K562 (cell line): ENCODE measurements around the gene SPEM1. TPM values are rescaled to one million over a fixed set of nuclear protein-coding genes. Genes with fewer than 3 reads are reported as not detected.

Experiments used
- CBX3 ChIP-seq, 2 experiments: IDR thresholded peaks; 1 replicate in 1 of 2; 2 replicates in 1 of 2; pipeline ENCODE4 v1.6.1; 2012; ENCODE audit warnings: inconsistent platforms in 2 of 2, low read length in 2 of 2, borderline replicate concordance in 1 of 2, control low read depth in 1 of 2
- CREM ChIP-seq: IDR thresholded peaks from 2 replicates; pipeline ENCODE4 v1.6.1; 2014; ENCODE audit warnings: antibody characterized with exemption, low read depth
- GMEB1 ChIP-seq: fragments of 250-450 bp; sonication (Bioruptor Pico); IDR thresholded peaks from 2 replicates; pipeline ENCODE4 v1.4.0; 2020; ENCODE audit warnings: mild to moderate bottlenecking
- KDM2B ChIP-seq: fragments of 250-450 bp; sonication (Bioruptor Pico); IDR thresholded peaks from 2 replicates; pipeline ENCODE4 v1.8.0; 2021; ENCODE audit warnings: mild to moderate bottlenecking, moderate library complexity
- L3MBTL2 ChIP-seq: fragments of 450-650 bp; IDR thresholded peaks from 2 replicates; pipeline ENCODE4 v1.6.1; 2016; ENCODE audit warnings: mild to moderate bottlenecking, moderate library complexity
- NFXL1 ChIP-seq: fragments of 450-650 bp; formaldehyde crosslinking; IDR thresholded peaks from 2 replicates; pipeline ENCODE4 v1.4.0; 2021; ENCODE audit warnings: mild to moderate bottlenecking
- TAF7 ChIP-seq: fragments of 450-650 bp; IDR thresholded peaks from 2 replicates; pipeline ENCODE4 v1.6.1; 2016; ENCODE audit warnings: missing genetic modification characterization, missing compliant biosample characterization
- ZNF324 ChIP-seq: fragments of 250-450 bp; sonication (Bioruptor Pico); IDR thresholded peaks from 2 replicates; pipeline ENCODE4 v1.4.0; 2020; ENCODE audit warnings: mild to moderate bottlenecking
- ZNF407 ChIP-seq: fragments of 450-650 bp; IDR thresholded peaks from 2 replicates; pipeline ENCODE4 v1.6.1; 2016; ENCODE audit warnings: low read depth
- polyA plus RNA-seq, 8 experiments: library from polyadenylated mRNA; depleted of rRNA in 4 of 8; stranded (reverse) in 5 of 8; unstranded in 3 of 8; fragments of >200 nt; fragmentation: Nextera tagmentation in 2 of 8; fragmentation: Illumina TruSeq in 1 of 8; extraction: Ambion mirVana in 2 of 8; extraction: Trizol in 1 of 8; gene quantifications; 2 replicates each; pipeline versions ENCODE4 v1.2.1 to v1.2.3, GENCODE V29; 2011 to 2014; ENCODE audit warnings: inconsistent platforms in 1 of 8, missing spikeins in 1 of 8
- total RNA-seq, 7 experiments: library from RNA; depleted of rRNA in 6 of 7; stranded (reverse); fragments of >200 nt in 6 of 7; fragmentation: Illumina TruSeq in 2 of 7; extraction: Trizol in 2 of 7; gene quantifications; 2 replicates each; pipeline versions ENCODE4 v1.2.1 to v1.2.3, GENCODE V29; 2011 to 2021; ENCODE audit warnings: low replicate concordance in 1 of 7

The SPEM1 gene
- total and polyA plus RNA-seq, 9 of the 15 experiments (the other 6 are each of a cell fraction or from before 2014, with no cell fraction given), result not detected

DNA sequence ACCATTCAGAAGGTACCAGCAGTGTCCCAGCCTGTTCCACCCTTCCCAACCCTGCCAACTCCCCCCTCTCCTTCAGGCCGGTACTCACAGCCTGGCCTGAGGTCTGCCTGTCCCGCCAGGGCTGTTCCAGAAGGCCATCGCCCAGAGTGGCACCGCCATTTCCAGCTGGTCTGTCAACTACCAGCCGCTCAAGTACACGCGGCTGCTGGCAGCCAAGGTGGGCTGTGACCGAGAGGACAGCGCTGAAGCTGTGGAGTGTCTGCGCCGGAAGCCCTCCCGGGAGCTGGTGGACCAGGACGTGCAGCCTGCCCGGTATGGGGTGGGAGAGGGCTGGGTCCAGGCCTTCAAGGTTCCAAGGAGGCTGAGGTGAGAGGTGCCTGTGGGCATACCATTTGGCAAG is 5.3 kb upstream of the SPEM1 start (continued):
- TF ChIP-seq ZNF407 (no peak), GMEB1 (no peak), CREM (no peak), L3MBTL2 (no peak), ZNF324 (CRISPR knock-in tag) (no peak), TAF7 (tag) (no peak), CBX3 (IDR thresholded peaks at IDR 0.05; ENCODE audit: borderline replicate concordance in 1 of 2, low read length in 2 of 2) (no peak), KDM2B (CRISPR knock-in tag) (no peak), NFXL1 (CRISPR knock-in tag) (no peak)
- TF ChIP-seq, all 486 proteins: peak for 0
